ENCODE data around the gene GATA5.

- TF ChIP-seq CTCF (IDR thresholded peaks at IDR 0.05; ENCODE audit: insufficient read depth, low read length, poor library complexity, severe bottlenecking) (no peak), EZH2phosphoT487 (conservative IDR thresholded peaks at IDR 0.05; ENCODE audit: low read length) (no peak)
These were observed 6.5 kb upstream of the GATA5 start for GRCh38 chr20:62482146-62482809.

Measured in SU-DHL-6 (cell line).